Measurements from ENCODE around the gene SDF4. TPM values are rescaled to one million over a fixed set of nuclear protein-coding genes. Genes with fewer than 3 reads are reported as not detected.

Gene SDF4
- total and polyA plus RNA-seq, 2 of the 8 experiments (the other 6 are each of a cell fraction or from before 2014, with no cell fraction given): 45.5 to 75.6 TPM

DNA sequence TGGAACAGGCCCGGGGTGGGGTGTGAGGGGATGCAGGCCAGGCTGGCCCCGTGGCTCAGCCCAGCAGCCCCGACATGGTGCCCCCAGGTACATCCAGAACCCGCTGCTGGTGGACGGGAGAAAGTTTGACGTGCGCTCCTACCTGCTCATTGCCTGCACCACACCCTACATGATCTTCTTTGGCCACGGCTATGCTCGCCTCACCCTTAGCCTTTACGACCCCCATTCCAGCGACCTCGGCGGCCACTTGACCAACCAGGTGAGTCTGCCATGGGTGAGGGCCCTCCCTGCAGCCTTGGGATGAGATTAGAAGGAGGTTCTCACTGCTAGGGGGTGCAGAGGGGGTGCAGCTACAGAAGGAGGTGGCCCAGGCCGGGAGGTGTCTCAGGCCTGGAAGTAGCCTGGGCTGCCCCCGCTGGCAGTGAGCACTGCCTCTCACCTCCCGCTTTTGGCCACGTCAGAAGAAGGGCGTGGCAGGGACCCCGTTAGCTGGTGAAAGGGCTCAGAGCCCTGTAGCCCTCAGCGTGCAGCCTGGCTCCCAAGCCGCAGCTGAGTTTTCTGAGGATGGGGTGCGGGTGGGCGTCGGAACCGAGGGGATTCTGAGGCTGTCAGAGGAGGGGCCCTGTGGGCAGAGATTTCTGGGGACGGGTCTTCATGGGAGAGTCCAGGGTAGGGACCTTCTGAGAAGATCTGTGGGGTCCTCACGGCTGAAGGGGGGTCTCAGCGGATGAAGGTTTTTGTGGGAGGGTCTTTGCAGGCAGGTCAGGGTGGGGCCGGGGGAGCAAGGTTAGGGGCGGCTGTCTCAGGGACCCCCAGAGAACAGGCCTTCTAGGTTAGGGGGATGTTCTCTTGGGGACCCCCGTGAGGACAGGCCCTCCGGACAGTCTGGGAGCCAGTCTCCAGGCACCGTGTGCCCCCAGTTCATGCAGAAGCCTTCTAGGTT is 47.7 kb downstream of the SDF4 start (continued):
- TF ChIP-seq JUND (IDR thresholded peaks at IDR 0.05; ENCODE audit: low read length): no peak
- TF ChIP-seq BCL11A (IDR thresholded peaks at IDR 0.05; ENCODE audit: low read depth in 2 of 2, low read length in 2 of 2): no peak
- TF ChIP-seq BACH1 (IDR thresholded peaks at IDR 0.05; ENCODE audit: low read length): no peak
- no peak for TF ChIP-seq RXRA (IDR thresholded peaks at IDR 0.05; ENCODE audit: insufficient read depth, low read depth, low read length)
- TF ChIP-seq NANOG (IDR thresholded peaks at IDR 0.05; ENCODE audit: insufficient read depth, low read depth, low read length, poor library complexity, severe bottlenecking): no peak
- no peak for TF ChIP-seq YY1 (IDR thresholded peaks at IDR 0.05; ENCODE audit: low read depth, low read length)
- TF ChIP-seq CHD2 (IDR thresholded peaks at IDR 0.05; ENCODE audit: low read length): no peak
- no peak for TF ChIP-seq CHD1 (IDR thresholded peaks at IDR 0.05; ENCODE audit: low read depth, low read length)

All from H1 (cell line).